Measurements from ENCODE around the gene NWD2. TPM values are rescaled to one million over a fixed set of nuclear protein-coding genes. Genes with fewer than 3 reads are reported as not detected.

NWD2 gene
- total and polyA plus RNA-seq, 3 donors from 2014 or later: 0.12 to 0.63 (median 0.50) TPM

GRCh38 chr4:37446016-37446415 lies 201.5 kb downstream of the NWD2 start:
- no peak for DNase-seq
- TF ChIP-seq POLR2A (IDR thresholded peaks at IDR 0.05) (no peak), CTCF (IDR thresholded peaks at IDR 0.05) (no peak)
- Histone ChIP-seq H3K4me1 (no peaks in the 10 kb centered on the region), H3K9me3 (no peaks in the 10 kb centered on the region), H3K27me3 (no peaks in the 10 kb centered on the region), H3K27ac (no peak overlapping the region), H3K4me3 (no peak overlapping the region), H3K36me3 (ENCODE audit: low read depth, missing control alignments) (no peaks in the 10 kb centered on the region)
- 90 to 93% methylated on average over 8 of the region's 8 CpGs for WGBS, 2 donors
- intact Hi-C loops (cut with DNase I; ENCODE audit: low total_unique reads): no loop called here

GRCh38 chr4:37447886-37448285 lies 203.3 kb downstream of the NWD2 start:
- DNase-seq: no peak
- TF ChIP-seq POLR2A (IDR thresholded peaks at IDR 0.05): no peak
- TF ChIP-seq CTCF (IDR thresholded peaks at IDR 0.05): no peak
- 76 to 77% methylated on average over 3 of the region's 3 CpGs for WGBS, 2 donors

GRCh38 chr4:37450309-37450708 lies 205.8 kb downstream of the NWD2 start:
- WGBS, 2 donors: 83 to 97% methylated on average over 2 of the region's 2 CpGs
- Histone ChIP-seq H3K27ac (no peak overlapping the region), H3K4me3 (no peak overlapping the region), H3K27me3 (no peaks in the 10 kb centered on the region), H3K36me3 (ENCODE audit: low read depth, missing control alignments) (no peaks in the 10 kb centered on the region), H3K4me1 (no peaks in the 10 kb centered on the region), H3K9me3 (no peaks in the 10 kb centered on the region)
- DNase-seq: no peak
- intact Hi-C loops (cut with DNase I; ENCODE audit: low total_unique reads): no loop called here
- TF ChIP-seq CTCF (IDR thresholded peaks at IDR 0.05) (no peak), POLR2A (IDR thresholded peaks at IDR 0.05) (no peak)

More at GRCh38 chr4:37447886-37448285, 203.3 kb downstream of the NWD2 start:
- Histone ChIP-seq H3K4me3 (no peak overlapping the region), H3K4me1 (no peaks in the 10 kb centered on the region), H3K36me3 (ENCODE audit: low read depth, missing control alignments) (no peaks in the 10 kb centered on the region), H3K27ac (no peak overlapping the region), H3K27me3 (no peaks in the 10 kb centered on the region), H3K9me3 (no peaks in the 10 kb centered on the region)
- intact Hi-C loops (cut with DNase I; ENCODE audit: low total_unique reads): no loop called here

GRCh38 chr4:37450911-37451310 lies 206.4 kb downstream of the NWD2 start:
- 86 to 91% methylated on average over 1 of the region's 1 CpG for WGBS, 2 donors
- intact Hi-C loops (cut with DNase I; ENCODE audit: low total_unique reads): no loop called here
- no peaks in the 10 kb centered on the region for H3K27me3 ChIP-seq
- no peak overlapping the region for H3K4me3 ChIP-seq
- TF ChIP-seq POLR2A (IDR thresholded peaks at IDR 0.05) (no peak), CTCF (IDR thresholded peaks at IDR 0.05) (no peak)
- H3K9me3 ChIP-seq: no peaks in the 10 kb centered on the region
- no peaks in the 10 kb centered on the region for H3K4me1 ChIP-seq
- no peaks in the 10 kb centered on the region for H3K36me3 ChIP-seq (ENCODE audit: low read depth, missing control alignments)
- no peak overlapping the region for H3K27ac ChIP-seq
- DNase-seq: no peak

- H3K36me3 ChIP-seq (ENCODE audit: low read depth, missing control alignments): no peaks in the 10 kb centered on the region
- H3K4me1 ChIP-seq: no peaks in the 10 kb centered on the region
- no peaks in the 10 kb centered on the region for H3K27me3 ChIP-seq
- no peaks in the 10 kb centered on the region for H3K9me3 ChIP-seq
- no peak for DNase-seq
- H3K27ac ChIP-seq: no peak overlapping the region
- 66 to 70% methylated on average over 2 of the region's 2 CpGs for WGBS, 2 donors
- TF ChIP-seq CTCF (IDR thresholded peaks at IDR 0.05) (no peak), POLR2A (IDR thresholded peaks at IDR 0.05) (no peak)
- H3K4me3 ChIP-seq: no peak overlapping the region
- intact Hi-C loops (cut with DNase I; ENCODE audit: low total_unique reads): no loop called here
These were observed 207.1 kb downstream of the NWD2 start for GRCh38 chr4:37451656-37452055.

All from testis (tissue), 3 donors.